Activated CD8-positive, alpha-beta T cell treated with anti-CD3 and anti-CD28 coated beads for 36 hours (primary cell): ENCODE measurements around the gene COL8A1. TPM values are rescaled to one million over a fixed set of nuclear protein-coding genes. Genes with fewer than 3 reads are reported as not detected.

Experiments
- ATAC-seq: fragments of 200-7000 bp; cut with Tn5 transposase; one replicate; pipeline ENCODE4 v1.10.0; 2021; ENCODE audit warnings: mild to moderate bottlenecking, moderate library complexity
- CTCF ChIA-PET: fragments of 350-600 bp; sonication (Branson Sonifier 250); formaldehyde crosslinking; loops from one replicate; lab custom pipeline; 2021; ENCODE audit warnings: antibody characterized with exemption; lab: Charles Lee
- POLR2A ChIA-PET: fragments of 350-600 bp; sonication (Branson Sonifier 250); formaldehyde crosslinking; loops from one replicate; lab custom pipeline; 2021; ENCODE audit warnings: antibody characterized with exemption; lab: Charles Lee
- DNase-seq: peaks from one replicate; pipeline ENCODE4 v3.0.0-alpha.2; 2020
- H3K27ac Mint-ChIP-seq: one replicate; pipeline ENCODE4 v1.8.0; 2021; ENCODE audit warnings: mild to moderate bottlenecking, mixed read lengths
- H3K27me3 Mint-ChIP-seq: one replicate; pipeline ENCODE4 v1.8.0; 2021; ENCODE audit warnings: mixed read lengths
- H3K36me3 Mint-ChIP-seq: one replicate; pipeline ENCODE4 v1.8.0; 2021; ENCODE audit warnings: low read depth, mixed read lengths
- H3K4me1 Mint-ChIP-seq: one replicate; pipeline ENCODE4 v1.8.0; 2021; ENCODE audit warnings: low read depth, mixed read lengths
- H3K4me3 Mint-ChIP-seq: one replicate; pipeline ENCODE4 v1.8.0; 2021; ENCODE audit warnings: mild to moderate bottlenecking, moderate library complexity, mixed read lengths
- H3K9me3 Mint-ChIP-seq: one replicate; pipeline ENCODE4 v1.8.0; 2021; ENCODE audit warnings: mixed read lengths
- intact Hi-C: fragments of 100-400 bp; cut with micrococcal nuclease; formaldehyde crosslinking; loops from one replicate; pipeline ENCODE4 v1.10.0; 2022
- total RNA-seq, 2 experiments: library from RNA; stranded (reverse); gene quantifications; one replicate each; pipeline ENCODE4 v1.2.3, GENCODE V29; 2021
- TF ChIP-seq, protein P1 (sequence below): fragments of 200-600 bp; IDR thresholded peaks from one replicate; pipeline ENCODE4 v1.8.0; 2022; ENCODE audit warnings: antibody characterized with exemption, mild to moderate bottlenecking

Gene COL8A1
- total RNA-seq, 2 experiments from 2014 or later, result not detected

DNA sequence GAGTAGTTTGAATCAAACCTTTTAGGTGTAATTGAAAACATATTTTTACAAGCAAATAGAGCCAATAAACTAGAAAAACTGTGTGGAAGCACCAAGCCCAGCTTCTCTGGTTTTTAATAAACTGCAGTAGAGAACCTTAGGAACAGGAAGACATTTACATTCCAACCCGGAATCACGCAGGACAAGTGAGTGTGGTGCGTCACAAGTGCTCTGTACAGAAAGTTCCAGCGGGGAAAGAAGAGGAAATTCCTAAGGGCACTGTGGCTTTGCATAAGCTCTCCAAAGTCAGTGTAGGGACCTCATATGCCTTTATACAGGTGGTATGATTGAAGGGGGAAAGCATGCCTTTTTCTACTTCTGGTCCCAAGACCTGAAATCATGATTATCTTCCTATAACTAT, 21.6 kb downstream of the COL8A1 start:
- ChIA-PET CTCF (no interaction called here), POLR2A (no interaction called here)
- intact Hi-C loops, result no loop called here
- H3K27me3 Mint-ChIP-seq, result peaks cover 5% of the 10 kb centered on the region
- no peak overlapping the region for H3K27ac Mint-ChIP-seq
- H3K36me3 Mint-ChIP-seq, result no peaks in the 10 kb centered on the region
- DNase-seq, result no peak
- no peak overlapping the region for H3K4me3 Mint-ChIP-seq
- no peaks in the 10 kb centered on the region for H3K9me3 Mint-ChIP-seq
- TF ChIP-seq, protein P1, sequence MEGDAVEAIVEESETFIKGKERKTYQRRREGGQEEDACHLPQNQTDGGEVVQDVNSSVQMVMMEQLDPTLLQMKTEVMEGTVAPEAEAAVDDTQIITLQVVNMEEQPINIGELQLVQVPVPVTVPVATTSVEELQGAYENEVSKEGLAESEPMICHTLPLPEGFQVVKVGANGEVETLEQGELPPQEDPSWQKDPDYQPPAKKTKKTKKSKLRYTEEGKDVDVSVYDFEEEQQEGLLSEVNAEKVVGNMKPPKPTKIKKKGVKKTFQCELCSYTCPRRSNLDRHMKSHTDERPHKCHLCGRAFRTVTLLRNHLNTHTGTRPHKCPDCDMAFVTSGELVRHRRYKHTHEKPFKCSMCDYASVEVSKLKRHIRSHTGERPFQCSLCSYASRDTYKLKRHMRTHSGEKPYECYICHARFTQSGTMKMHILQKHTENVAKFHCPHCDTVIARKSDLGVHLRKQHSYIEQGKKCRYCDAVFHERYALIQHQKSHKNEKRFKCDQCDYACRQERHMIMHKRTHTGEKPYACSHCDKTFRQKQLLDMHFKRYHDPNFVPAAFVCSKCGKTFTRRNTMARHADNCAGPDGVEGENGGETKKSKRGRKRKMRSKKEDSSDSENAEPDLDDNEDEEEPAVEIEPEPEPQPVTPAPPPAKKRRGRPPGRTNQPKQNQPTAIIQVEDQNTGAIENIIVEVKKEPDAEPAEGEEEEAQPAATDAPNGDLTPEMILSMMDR, result no peak
- ATAC-seq, result no peak
- H3K4me1 Mint-ChIP-seq, result no peaks in the 10 kb centered on the region

DNA sequence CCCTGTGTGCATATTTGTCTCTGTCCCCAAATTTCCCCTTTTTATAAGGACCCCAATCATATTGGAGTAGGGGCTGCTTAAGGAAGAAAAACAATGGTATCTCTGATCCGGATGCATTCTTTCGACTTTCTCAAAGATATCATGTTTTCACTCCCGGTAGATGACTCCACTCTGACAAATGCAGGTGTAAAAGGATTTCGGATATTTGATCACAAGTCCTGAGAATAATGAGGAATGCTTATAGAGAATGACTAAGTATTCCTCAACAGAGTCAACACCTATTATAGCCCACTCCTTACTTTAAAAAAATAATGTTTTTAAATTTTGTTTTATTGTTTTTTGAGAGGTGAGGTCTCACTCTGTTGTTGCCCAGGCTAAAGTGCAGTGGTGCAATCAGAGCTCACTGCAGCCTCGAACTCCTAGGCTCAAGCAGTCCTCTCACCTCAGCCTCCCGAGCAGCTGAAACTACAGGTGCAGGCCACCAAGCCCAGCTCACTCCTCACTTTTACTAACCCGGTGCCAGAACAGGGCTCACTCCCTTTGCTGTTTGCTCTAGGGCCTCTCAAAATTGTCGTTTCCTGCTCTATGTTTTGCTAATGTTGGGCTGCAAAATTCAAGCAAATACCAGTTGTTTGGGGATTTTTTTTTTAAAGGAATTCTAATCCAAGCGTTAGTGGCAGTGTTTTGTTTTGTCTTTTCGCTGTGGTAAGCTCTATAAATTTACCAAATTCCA, 24.6 kb downstream of the COL8A1 start:
- H3K9me3 Mint-ChIP-seq, result no peaks in the 10 kb centered on the region
- TF ChIP-seq, protein P1, result no peak
- H3K27me3 Mint-ChIP-seq, result peaks cover 10% of the 10 kb centered on the region
- no peak overlapping the region for H3K4me3 Mint-ChIP-seq
- ATAC-seq (no peak), DNase-seq (no peak)
- ChIA-PET CTCF (no interaction called here), POLR2A (no interaction called here)
- intact Hi-C loops, result no loop called here
- H3K27ac Mint-ChIP-seq, result no peak overlapping the region
- no peaks in the 10 kb centered on the region for H3K36me3 Mint-ChIP-seq
- H3K4me1 Mint-ChIP-seq, result no peaks in the 10 kb centered on the region

DNA sequence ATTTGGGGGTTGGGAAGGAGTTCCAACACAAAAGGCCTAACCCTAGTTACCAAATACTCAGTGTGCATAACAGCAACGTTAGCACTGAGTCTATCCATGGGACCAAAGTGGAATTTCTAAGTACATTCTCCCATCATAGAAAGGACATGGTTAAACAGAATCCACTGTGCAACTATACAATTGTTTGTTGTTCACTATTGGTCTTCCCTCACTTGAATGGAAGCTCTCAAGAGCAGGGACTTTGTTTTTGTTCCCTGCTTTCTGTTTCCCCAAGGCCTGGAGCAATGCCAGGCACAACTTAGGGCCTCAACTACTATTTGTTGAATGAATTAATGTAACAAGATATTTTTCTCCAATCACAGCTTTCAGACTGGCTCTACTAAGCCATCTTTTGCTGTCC, 25.6 kb downstream of the COL8A1 start:
- ChIA-PET CTCF (interaction anchor here (1.0 kb wide), 1 partner anchor 24 kb away, joined by 3 read pairs; no protein-coding TSS in a partner anchor), POLR2A (no interaction called here)
- H3K9me3 Mint-ChIP-seq, result no peaks in the 10 kb centered on the region
- H3K36me3 Mint-ChIP-seq, result no peaks in the 10 kb centered on the region
- no peaks in the 10 kb centered on the region for H3K4me1 Mint-ChIP-seq
- intact Hi-C loops, result no loop called here
- TF ChIP-seq, protein P1, result no peak
- no peak overlapping the region for H3K4me3 Mint-ChIP-seq
- DNase-seq, result no peak
- no peak for ATAC-seq
- peaks cover 7% of the 10 kb centered on the region for H3K27me3 Mint-ChIP-seq
- no peak overlapping the region for H3K27ac Mint-ChIP-seq

DNA sequence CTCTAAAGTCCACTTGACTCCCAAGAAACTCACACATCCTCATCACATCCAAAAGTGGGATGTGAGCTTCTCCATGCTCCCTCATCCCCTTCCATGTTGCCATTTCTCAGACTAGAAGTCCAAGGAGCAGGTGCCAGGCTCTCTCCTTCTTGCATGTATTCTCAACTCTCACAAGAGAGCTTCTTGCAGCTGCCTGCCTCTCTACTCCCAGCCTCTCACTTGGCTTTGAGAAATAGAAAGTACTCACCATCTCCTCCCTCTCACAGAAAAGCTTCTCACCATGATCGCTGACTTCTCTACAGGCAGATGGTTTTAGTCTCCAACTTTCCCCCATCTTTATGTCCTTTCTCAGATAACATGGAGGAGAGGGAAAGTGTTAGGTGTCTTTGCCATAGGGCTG, 26.6 kb downstream of the COL8A1 start:
- ChIA-PET POLR2A (no interaction called here), CTCF (interaction anchor here (0.7 to 1.0 kb wide), 2 partner anchors 23 to 53 kb away, joined by 3 read pairs; no protein-coding TSS in a partner anchor)
- no peaks in the 10 kb centered on the region for H3K4me1 Mint-ChIP-seq
- ATAC-seq, result no peak
- no peaks in the 10 kb centered on the region for H3K9me3 Mint-ChIP-seq
- TF ChIP-seq, protein P1, result no peak
- no peaks in the 10 kb centered on the region for H3K36me3 Mint-ChIP-seq
- H3K27ac Mint-ChIP-seq, result no peak overlapping the region
- H3K27me3 Mint-ChIP-seq, result peaks cover 7% of the 10 kb centered on the region
- H3K4me3 Mint-ChIP-seq, result no peak overlapping the region
- DNase-seq, result no peak
- intact Hi-C loops, result no loop called here

DNA sequence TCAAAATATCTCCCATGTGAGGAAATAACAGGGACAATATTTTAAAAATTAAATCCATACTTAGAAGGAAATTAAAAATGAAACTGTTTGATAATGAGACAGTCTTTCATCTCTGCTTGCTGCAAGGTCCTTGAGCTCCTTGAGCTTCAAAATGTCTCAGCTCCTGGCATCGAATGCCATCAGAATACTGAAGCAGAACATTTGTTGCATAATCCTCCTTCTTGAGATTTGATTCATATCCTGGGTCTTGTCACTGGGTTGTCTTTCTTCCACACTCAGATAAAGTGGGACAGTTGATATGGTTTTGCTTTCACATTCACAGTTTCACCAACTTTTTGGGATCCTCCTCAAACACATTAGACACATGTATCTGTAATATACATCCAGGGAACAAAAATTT, 27.8 kb downstream of the COL8A1 start:
- no peak for ATAC-seq
- TF ChIP-seq, protein P1, result no peak
- Mint-ChIP-seq H3K27ac (no peak overlapping the region), H3K9me3 (no peaks in the 10 kb centered on the region), H3K4me1 (no peaks in the 10 kb centered on the region), H3K4me3 (no peak overlapping the region), H3K36me3 (no peaks in the 10 kb centered on the region), H3K27me3 (peaks cover 8% of the 10 kb centered on the region)
- DNase-seq, result no peak
- intact Hi-C loops, result no loop called here
- POLR2A ChIA-PET, result no interaction called here
- CTCF ChIA-PET, result no interaction called here
